Hepatocyte (in vitro differentiated cells): ENCODE measurements around the gene EMC1.
A peak's percentile ranks its signal among the peaks of the same experiment; 100 is the strongest.

Source experiments
- CTCF ChIP-seq: fragments of 200-600 bp; sonication (generic); IDR thresholded peaks from 2 replicates; pipeline ENCODE4 v1.5.1; 2016; ENCODE audit warnings: antibody characterized with exemption, mild to moderate bottlenecking; ENCODE audit not compliant: poor library complexity
- EZH2 ChIP-seq: fragments of 200-600 bp; sonication (generic); IDR thresholded peaks from 2 replicates; pipeline ENCODE4 v1.6.1; 2016; ENCODE audit warnings: antibody characterized with exemption, mild to moderate bottlenecking, borderline replicate concordance
- EZH2phosphoT487 ChIP-seq: fragments of 200-600 bp; sonication (generic); IDR thresholded peaks from one replicate; pipeline ENCODE4 v1.6.1; 2018; ENCODE audit warnings: antibody characterized with exemption, mild to moderate bottlenecking, low read depth, moderate library complexity; ENCODE audit not compliant: unreplicated experiment, severe bottlenecking

- peak; percentile 55 for TF ChIP-seq CTCF
- TF ChIP-seq EZH2phosphoT487 = no peak
- TF ChIP-seq EZH2 = no peak
Measured at GRCh38 chr1:19179597-19180264, 71.6 kb downstream of the EMC1 start.
